Naive thymus-derived CD8-positive, alpha-beta T cell (primary cell): ENCODE measurements around the gene FLNC. TPM values are rescaled to one million over a fixed set of nuclear protein-coding genes. Genes with fewer than 3 reads are reported as not detected.

Experiments
- ATAC-seq, 2 donors: fragments of 150-1000 bp; cut with Tn5 transposase in 1 of 2; sonication (Bioruptor Pico), chemical (Tn5 transposase) in 1 of 2; 1 replicate in 1 of 2; 2 replicates in 1 of 2; pipeline ENCODE4 v1.10.0; 2021; ENCODE audit warnings: mild to moderate bottlenecking in 2 of 2, moderate library complexity in 2 of 2
- POLR2A ChIA-PET: fragments of 350-600 bp; sonication (Branson Sonifier 250); formaldehyde crosslinking; loops from one replicate; lab custom pipeline; 2021; ENCODE audit warnings: antibody characterized with exemption; lab: Charles Lee
- DNase-seq, 10 donors: peaks; one replicate each; pipeline versions ENCODE4 v3.0.0 to v3.0.0-alpha.2; 2020 to 2022
- H3K27ac Mint-ChIP-seq, 10 donors: one replicate each; pipeline ENCODE4 v1.8.0; 2020 to 2022; ENCODE audit warnings: mild to moderate bottlenecking in 10 of 10, mixed read lengths in 10 of 10, moderate library complexity in 4 of 10, inconsistent platforms in 1 of 10
- H3K27me3 Mint-ChIP-seq, 5 donors: one replicate each; pipeline ENCODE4 v1.8.0; 2021 to 2022; ENCODE audit warnings: mixed read lengths in 5 of 5
- H3K36me3 Mint-ChIP-seq, 3 donors: one replicate each; pipeline ENCODE4 v1.8.0; 2020 to 2022; ENCODE audit warnings: mixed read lengths in 3 of 3, mild to moderate bottlenecking in 2 of 3, inconsistent platforms in 1 of 3
- H3K4me1 Mint-ChIP-seq, 4 donors: one replicate each; pipeline ENCODE4 v1.8.0; 2021 to 2022; ENCODE audit warnings: mixed read lengths in 4 of 4
- H3K4me3 Mint-ChIP-seq, 10 donors: one replicate each; pipeline ENCODE4 v1.8.0; 2020 to 2022; ENCODE audit warnings: mild to moderate bottlenecking in 10 of 10, mixed read lengths in 10 of 10, moderate library complexity in 6 of 10, inconsistent platforms in 1 of 10
- H3K9me3 Mint-ChIP-seq, 9 donors: one replicate each; pipeline ENCODE4 v1.8.0; 2020 to 2022; ENCODE audit warnings: mixed read lengths in 9 of 9, mild to moderate bottlenecking in 3 of 9, inconsistent platforms in 1 of 9, moderate library complexity in 1 of 9
- polyA plus RNA-seq, 3 donors: library from polyadenylated mRNA; unstranded; fragments of 300-500 nt; fragmentation: Illumina TruSeq; gene quantifications; one replicate each; pipeline ENCODE4 v1.2.3, GENCODE V29; 2021
- total RNA-seq, 8 experiments: library from RNA in 2 of 8; stranded (reverse) in 2 of 8; gene quantifications; one replicate each; pipeline ENCODE4 v1.2.3 and lab custom pipeline; 2021 to 2026

Gene FLNC
- total and polyA plus RNA-seq, 5 experiments from 2014 or later = 0.01 TPM; not detected in 4

GRCh38 chr7:128835790-128836641 is 5.8 kb downstream of the FLNC start:
- no peak for ATAC-seq
- no peaks in the 10 kb centered on the region for H3K36me3 Mint-ChIP-seq
- H3K9me3 Mint-ChIP-seq = no peaks in the 10 kb centered on the region
- POLR2A ChIA-PET = no interaction called here
- peaks cover 2 to 10% (median 5%) of the 10 kb centered on the region in 4 donors for H3K4me1 Mint-ChIP-seq
- peaks cover 0 to 6% (median 0%) of the 10 kb centered on the region in 5 donors for H3K27me3 Mint-ChIP-seq
- no peak for DNase-seq
- H3K4me3 Mint-ChIP-seq = no peak overlapping the region
- no peak overlapping the region for H3K27ac Mint-ChIP-seq

- no peak overlapping the region for H3K4me3 Mint-ChIP-seq
- peaks cover 0 to 2% (median 1%) of the 10 kb centered on the region in 4 donors for H3K4me1 Mint-ChIP-seq
- H3K9me3 Mint-ChIP-seq = no peaks in the 10 kb centered on the region
- no peaks in the 10 kb centered on the region for H3K36me3 Mint-ChIP-seq
- peaks cover 0 to 2% (median 0%) of the 10 kb centered on the region in 5 donors for H3K27me3 Mint-ChIP-seq
- DNase-seq (no peak), ATAC-seq (no peak)
- H3K27ac Mint-ChIP-seq = no peak overlapping the region
- POLR2A ChIA-PET = no interaction called here
Observed at GRCh38 chr7:128836729-128837348, 6.6 kb downstream of the FLNC start.

- no peaks in the 10 kb centered on the region for H3K36me3 Mint-ChIP-seq
- H3K4me3 Mint-ChIP-seq = no peak overlapping the region
- no peaks in the 10 kb centered on the region for H3K27me3 Mint-ChIP-seq
- H3K9me3 Mint-ChIP-seq = no peaks in the 10 kb centered on the region
- DNase-seq (no peak), ATAC-seq (no peak)
- no peak overlapping the region for H3K27ac Mint-ChIP-seq
- POLR2A ChIA-PET = no interaction called here
- H3K4me1 Mint-ChIP-seq = peaks cover 0 to 3% (median 1%) of the 10 kb centered on the region in 4 donors
Observed at GRCh38 chr7:128837521-128837921, 7.3 kb downstream of the FLNC start.

GRCh38 chr7:128838109-128838779 is 8.0 kb downstream of the FLNC start:
- no peak for DNase-seq
- H3K4me1 Mint-ChIP-seq = peaks cover 0 to 3% (median 1%) of the 10 kb centered on the region in 4 donors
- POLR2A ChIA-PET = no interaction called here
- no peak overlapping the region for H3K27ac Mint-ChIP-seq
- no peaks in the 10 kb centered on the region for H3K9me3 Mint-ChIP-seq
- no peak overlapping the region for H3K4me3 Mint-ChIP-seq
- no peaks in the 10 kb centered on the region for H3K36me3 Mint-ChIP-seq
- ATAC-seq = no peak
- H3K27me3 Mint-ChIP-seq = no peaks in the 10 kb centered on the region

- no peaks in the 10 kb centered on the region for H3K27me3 Mint-ChIP-seq
- no peak for DNase-seq
- no peak overlapping the region for H3K27ac Mint-ChIP-seq
- ATAC-seq = no peak
- H3K4me1 Mint-ChIP-seq = peaks cover 0 to 3% (median under 1%) of the 10 kb centered on the region in 4 donors
- POLR2A ChIA-PET = no interaction called here
- no peak overlapping the region for H3K4me3 Mint-ChIP-seq
- no peaks in the 10 kb centered on the region for H3K36me3 Mint-ChIP-seq
- H3K9me3 Mint-ChIP-seq = no peaks in the 10 kb centered on the region
Observed at GRCh38 chr7:128838981-128839731, 8.9 kb downstream of the FLNC start.

- DNase-seq (no peak), ATAC-seq (no peak)
- Mint-ChIP-seq H3K27me3 (no peaks in the 10 kb centered on the region), H3K4me3 (no peak overlapping the region), H3K4me1 (peaks cover 0 to 3% (median under 1%) of the 10 kb centered on the region in 4 donors), H3K9me3 (no peaks in the 10 kb centered on the region), H3K36me3 (no peaks in the 10 kb centered on the region), H3K27ac (no peak overlapping the region)
- POLR2A ChIA-PET = no interaction called here
Observed at GRCh38 chr7:128839751-128840177, 9.6 kb downstream of the FLNC start.

GRCh38 chr7:128840326-128841170 is 10.3 kb downstream of the FLNC start:
- ATAC-seq (no peak), DNase-seq (no peak)
- Mint-ChIP-seq H3K36me3 (no peaks in the 10 kb centered on the region), H3K27me3 (no peaks in the 10 kb centered on the region), H3K9me3 (no peaks in the 10 kb centered on the region), H3K4me1 (peaks cover 0 to 3% (median under 1%) of the 10 kb centered on the region in 4 donors), H3K4me3 (no peak overlapping the region), H3K27ac (no peak overlapping the region)
- POLR2A ChIA-PET = no interaction called here

GRCh38 chr7:128841171-128841690 is 11.0 kb downstream of the FLNC start:
- no peaks in the 10 kb centered on the region for H3K36me3 Mint-ChIP-seq
- peaks cover 0 to 3% (median under 1%) of the 10 kb centered on the region in 4 donors for H3K4me1 Mint-ChIP-seq
- DNase-seq = peak in 2 of 10 donors; percentile 12 to 21
- H3K27ac Mint-ChIP-seq = no peak overlapping the region
- H3K4me3 Mint-ChIP-seq = no peak overlapping the region
- H3K9me3 Mint-ChIP-seq = no peaks in the 10 kb centered on the region
- POLR2A ChIA-PET = no interaction called here
- H3K27me3 Mint-ChIP-seq = no peaks in the 10 kb centered on the region
- ATAC-seq = peak in 1 of 2 donors; percentile 57

GRCh38 chr7:128841921-128842673 is 11.9 kb downstream of the FLNC start:
- H3K9me3 Mint-ChIP-seq = no peaks in the 10 kb centered on the region
- peak in 8 of 10 donors; percentile 24 to 55 (median 50) for DNase-seq
- H3K27ac Mint-ChIP-seq = no peak overlapping the region
- no peak overlapping the region for H3K4me3 Mint-ChIP-seq
- H3K27me3 Mint-ChIP-seq = no peaks in the 10 kb centered on the region
- ATAC-seq = peak; percentile 73
- peaks cover 0 to 3% (median under 1%) of the 10 kb centered on the region in 4 donors for H3K4me1 Mint-ChIP-seq
- POLR2A ChIA-PET = interaction anchor here (0.9 to 1.0 kb wide), 2 partner anchors 38 to 42 kb away, joined by 3 to 4 read pairs; no protein-coding TSS in a partner anchor
- H3K36me3 Mint-ChIP-seq = no peaks in the 10 kb centered on the region

GRCh38 chr7:128842674-128843641 is 12.8 kb downstream of the FLNC start:
- DNase-seq (no peak), ATAC-seq (no peak)
- Mint-ChIP-seq H3K9me3 (no peaks in the 10 kb centered on the region), H3K27me3 (no peaks in the 10 kb centered on the region), H3K27ac (no peak overlapping the region), H3K4me3 (no peak overlapping the region), H3K4me1 (peaks cover 0 to 3% (median under 1%) of the 10 kb centered on the region in 4 donors), H3K36me3 (no peaks in the 10 kb centered on the region)
- POLR2A ChIA-PET = interaction anchor here (0.9 to 1.0 kb wide), 2 partner anchors 37 to 41 kb away, joined by 3 to 4 read pairs; no protein-coding TSS in a partner anchor
